Ascending aorta (tissue), 2 donors: Measurements from ENCODE around the gene C3orf80. TPM values are rescaled to one million over a fixed set of nuclear protein-coding genes. Genes with fewer than 3 reads are reported as not detected.
"Not testable (repeated sequence)": the region's sequence is repeated elsewhere in the genome, so short reads cannot be mapped to it uniquely, and the experiment has no call there.

ENCODE experiments used
- DNase-seq, 2 donors: peaks; one replicate each; pipeline ENCODE4 v3.0.0-alpha.2; 2019; ENCODE audit warnings: low spot score in 2 of 2
- H3K27ac ChIP-seq, 2 donors: fragments of 200-600 bp; sonication (generic); one replicate each; pipeline ENCODE4 v1.5.1; 2016 to 2017; ENCODE audit warnings: mild to moderate bottlenecking in 1 of 2
- H3K27me3 ChIP-seq: fragments of 200-600 bp; sonication (generic); one replicate; pipeline ENCODE4 v1.5.1; 2017
- H3K36me3 ChIP-seq, 2 donors: fragments of 200-600 bp; sonication (generic); one replicate each; pipeline ENCODE4 v1.5.1; 2016
- H3K4me1 ChIP-seq, 2 donors: fragments of 200-600 bp; sonication (generic); one replicate each; pipeline ENCODE4 v1.5.1; 2016 to 2017; ENCODE audit warnings: mild to moderate bottlenecking in 1 of 2
- H3K4me3 ChIP-seq, 2 donors: fragments of 200-600 bp; sonication (generic); one replicate each; pipeline ENCODE4 v1.5.1; 2016 to 2017; ENCODE audit warnings: mild to moderate bottlenecking in 1 of 2
- H3K9me3 ChIP-seq, 2 donors: fragments of 200-600 bp; sonication (generic); one replicate each; pipeline ENCODE4 v1.5.1; 2016
- CTCF ChIP-seq, 3 experiments: fragments of 200-600 bp in 2 of 3; fragments of 450-650 bp in 1 of 3; sonication (generic) in 2 of 3; IDR thresholded peaks; one replicate each; pipeline ENCODE4 v1.5.1; 2016 to 2019; ENCODE audit warnings: antibody characterized with exemption in 3 of 3, mild to moderate bottlenecking in 1 of 3, moderate library complexity in 1 of 3
- intact Hi-C: fragments of 100-400 bp; cut with DNase I; formaldehyde crosslinking; loops from one replicate; pipeline ENCODE4 v1.15.1; 2023
- total RNA-seq: library from RNA; depleted of rRNA; stranded (reverse); fragments of >200 nt; gene quantifications from one replicate; pipeline ENCODE4 v1.1.0, GENCODE V29; 2016

Gene C3orf80
- not detected for total RNA-seq

GRCh38 chr3:160225176-160226025 lies at the start of gene C3orf80:
C3orf80 (plus strand) TSS chr3:160225422; CDS start chr3:160225636, 214 bp downstream.
- no peaks in the 10 kb centered on the region for H3K27me3 ChIP-seq
- DNase-seq = peak in 1 of 2 donors; percentile 69
- H3K4me1 ChIP-seq = peaks cover 8% of the 10 kb centered on the region in 2 donors
- H3K9me3 ChIP-seq = no peaks in the 10 kb centered on the region
- no peaks in the 10 kb centered on the region for H3K36me3 ChIP-seq
- intact Hi-C loops = no loop called here
- no peak for TF ChIP-seq CTCF (IDR thresholded peaks at IDR 0.05)
- no peak within 1 kb of the TSS for H3K27ac ChIP-seq
- peak within 1 kb of the TSS; percentile 68 to 83 for H3K4me3 ChIP-seq

GRCh38 chr3:160176923-160177322 lies 48.3 kb upstream of the C3orf80 start:
- no peaks in the 10 kb centered on the region for H3K27me3 ChIP-seq
- no peak for TF ChIP-seq CTCF (IDR thresholded peaks at IDR 0.05)
- intact Hi-C loops = no loop called here

GRCh38 chr3:160178661-160179060 lies 46.6 kb upstream of the C3orf80 start:
- H3K4me3 ChIP-seq, intact Hi-C loops, H3K27me3 ChIP-seq, H3K27ac ChIP-seq, H3K36me3 ChIP-seq, H3K9me3 ChIP-seq, DNase-seq, H3K4me1 ChIP-seq: not testable (repeated sequence)

More at GRCh38 chr3:160176923-160177322, 48.3 kb upstream of the C3orf80 start:
- Histone ChIP-seq H3K36me3 (no peaks in the 10 kb centered on the region), H3K27ac (no peak overlapping the region), H3K4me3 (no peak overlapping the region), H3K4me1 (no peaks in the 10 kb centered on the region), H3K9me3 (no peaks in the 10 kb centered on the region)
- DNase-seq = no peak

GRCh38 chr3:160179403-160179802 lies 45.8 kb upstream of the C3orf80 start:
- not testable (repeated sequence) for H3K9me3 ChIP-seq

GRCh38 chr3:160179906-160180305 lies 45.3 kb upstream of the C3orf80 start:
- Histone ChIP-seq H3K27ac (no peak overlapping the region), H3K9me3 (no peaks in the 10 kb centered on the region), H3K27me3 (no peaks in the 10 kb centered on the region), H3K4me1 (peaks cover 0 to 8% of the 10 kb centered on the region in 2 donors), H3K4me3 (no peak overlapping the region), H3K36me3 (no peaks in the 10 kb centered on the region)
- TF ChIP-seq CTCF (IDR thresholded peaks at IDR 0.05) = no peak
- DNase-seq = no peak
- intact Hi-C loops = no loop called here

More at GRCh38 chr3:160179403-160179802, 45.8 kb upstream of the C3orf80 start:
- H3K4me1 ChIP-seq, H3K27ac ChIP-seq, H3K36me3 ChIP-seq, H3K27me3 ChIP-seq, DNase-seq, H3K4me3 ChIP-seq, intact Hi-C loops: not testable (repeated sequence)

GRCh38 chr3:160180581-160181216 lies 44.5 kb upstream of the C3orf80 start:
- Histone ChIP-seq H3K27me3 (no peaks in the 10 kb centered on the region), H3K27ac (peak overlapping the region in 1 of 2 donors; percentile 29)
- TF ChIP-seq CTCF (IDR thresholded peaks at IDR 0.05) = no peak

More at GRCh38 chr3:160180581-160181216, 44.5 kb upstream of the C3orf80 start:
- no peak for DNase-seq
- intact Hi-C loops = no loop called here
- H3K4me3 ChIP-seq = peak overlapping the region in 1 of 2 donors; percentile 27
- H3K9me3 ChIP-seq = no peaks in the 10 kb centered on the region
- H3K4me1 ChIP-seq = peaks cover 0 to 8% of the 10 kb centered on the region in 2 donors
- H3K36me3 ChIP-seq = no peaks in the 10 kb centered on the region
